PC-3 (cell line): Measurements from ENCODE around the gene UMPS. TPM values are rescaled to one million over a fixed set of nuclear protein-coding genes. Genes with fewer than 3 reads are reported as not detected.

Experiments used
- ATAC-seq: fragments of 200-7000 bp; cut with Tn5 transposase; 2 replicates; pipeline ENCODE4 v1.9.1; 2020; ENCODE audit warnings: mild to moderate bottlenecking, moderate library complexity
- BruUV-seq: library from RNA; stranded (reverse); fragments of 400-500 nt; replicated peaks from 2 replicates; lab custom pipeline; 2021; lab: Mats Ljungman, UMichigan
- CTCF ChIA-PET: fragments of 300-600 bp; sonication (Branson Sonifier 250); formaldehyde crosslinking; loops from one replicate; lab custom pipeline; 2022; ENCODE audit warnings: antibody characterized with exemption; lab: Charles Lee
- POLR2A ChIA-PET: fragments of 300-600 bp; sonication (Branson Sonifier 250); formaldehyde crosslinking; loops from one replicate; lab custom pipeline; 2022; ENCODE audit warnings: antibody characterized with exemption; ENCODE audit not compliant: unreplicated experiment; lab: Charles Lee
- DNase-seq: peaks from one replicate; pipeline ENCODE4 v3.0.0-alpha.2; 2015
- H2AFZ ChIP-seq: fragments of 300-600 bp; sonication (generic); 2 replicates; pipeline ENCODE4 v1.6.0; 2016; ENCODE audit warnings: antibody characterized with exemption, low read length
- H3F3A ChIP-seq: fragments of 300-600 bp; sonication (generic); one replicate; pipeline ENCODE4 v1.6.0; 2017; ENCODE audit warnings: antibody characterized with exemption, low read length, control low read depth, mild to moderate bottlenecking; ENCODE audit not compliant: unreplicated experiment
- H3K27ac ChIP-seq: fragments of 300-600 bp; sonication (generic); 2 replicates; pipeline ENCODE4 v1.5.1; 2016; ENCODE audit warnings: mild to moderate bottlenecking, low read length
- H3K27me3 ChIP-seq: fragments of 300-600 bp; sonication (generic); 2 replicates; pipeline ENCODE4 v1.6.1; 2016; ENCODE audit warnings: low read length, mixed read lengths
- H3K36me3 ChIP-seq: fragments of 300-600 bp; sonication (generic); 2 replicates; pipeline ENCODE4 v1.6.1; 2016; ENCODE audit warnings: low read depth, mixed run types, low read length, mixed read lengths
- H3K4me1 ChIP-seq: fragments of 300-600 bp; sonication (generic); 2 replicates; pipeline ENCODE4 v1.5.1; 2016; ENCODE audit warnings: low read length; ENCODE audit not compliant: insufficient read depth
- H3K4me2 ChIP-seq: fragments of 300-600 bp; sonication (generic); 2 replicates; pipeline ENCODE4 v1.6.0; 2016; ENCODE audit warnings: low read length
- H3K4me3 ChIP-seq: fragments of 300-600 bp; sonication (generic); 2 replicates; pipeline ENCODE4 v1.5.1; 2016; ENCODE audit warnings: mild to moderate bottlenecking, low read length, mixed read lengths
- H3K79me2 ChIP-seq: fragments of 300-600 bp; sonication (generic); 2 replicates; pipeline ENCODE4 v1.6.1; 2017; ENCODE audit warnings: low read length, mixed read lengths
- H3K9ac ChIP-seq: fragments of 300-600 bp; sonication (generic); 2 replicates; pipeline ENCODE4 v1.6.0; 2016; ENCODE audit warnings: mild to moderate bottlenecking, low read length
- H3K9me2 ChIP-seq: fragments of 300-600 bp; sonication (generic); replicated peaks from 2 replicates; pipeline ENCODE4 v1.6.1; 2016; ENCODE audit warnings: mixed run types, low read length, mixed read lengths
- H3K9me3 ChIP-seq: fragments of 300-600 bp; sonication (generic); 2 replicates; pipeline ENCODE4 v1.6.1; 2016; ENCODE audit warnings: low read length, mixed read lengths
- H4K20me1 ChIP-seq: fragments of 300-600 bp; sonication (generic); 2 replicates; pipeline ENCODE4 v1.6.1; 2016; ENCODE audit warnings: low read length, mixed read lengths
- CTCF ChIP-seq: fragments of 300-600 bp; sonication (generic); conservative IDR thresholded peaks from 2 replicates; pipeline ENCODE4 v1.5.1; 2017; ENCODE audit warnings: antibody characterized with exemption, low read depth, mild to moderate bottlenecking, low read length
- EZH2 ChIP-seq: fragments of 300-600 bp; sonication (generic); IDR thresholded peaks from one replicate; pipeline ENCODE4 v1.6.1; 2017; ENCODE audit warnings: antibody characterized with exemption, mild to moderate bottlenecking, low read length; ENCODE audit not compliant: unreplicated experiment
- EZH2phosphoT487 ChIP-seq: fragments of 300-600 bp; sonication (generic); IDR thresholded peaks from 2 replicates; pipeline ENCODE4 v1.6.1; 2018; ENCODE audit warnings: mild to moderate bottlenecking, antibody characterized with exemption, low read length, borderline replicate concordance
- intact Hi-C: fragments of 100-400 bp; cut with micrococcal nuclease; formaldehyde crosslinking; loops from 2 replicates; pipeline ENCODE4 v1.9.0; 2023
- total RNA-seq: library from RNA; depleted of rRNA; stranded (reverse); fragments of >200 nt; gene quantifications from 2 replicates; pipeline ENCODE4 v1.2.3, GENCODE V29; 2014

Gene UMPS
- total RNA-seq, 1 experiment from 2014 or later, result 38.4 TPM

GRCh38 chr3:124707656-124708062 is 22.6 kb upstream of the UMPS start:
- Histone ChIP-seq H3K27me3 (0 out of 2 replicates have a peak, but pooled peaks cover 3% of the 10 kb centered on the region), H3K4me2 (no peak overlapping the region), H3K4me3 (no peak overlapping the region), H4K20me1 (no peaks in the 10 kb centered on the region), H2AFZ (no peak overlapping the region), H3K9me3 (no peaks in the 10 kb centered on the region), H3K9me2 (no peaks in the 10 kb centered on the region), H3K4me1 (no peaks in the 10 kb centered on the region), H3K36me3 (no peaks in the 10 kb centered on the region), H3K9ac (no peak overlapping the region), H3K79me2 (no peaks in the 10 kb centered on the region), H3F3A (no peaks in the 10 kb centered on the region), H3K27ac (no peak overlapping the region)
- ChIA-PET CTCF (no interaction called here), POLR2A (no interaction called here)
- ATAC-seq (no peak), DNase-seq (peak; percentile 48)
- no TSS peak for BruUV-seq
- intact Hi-C loops, result no loop called here
- no peak for TF ChIP-seq EZH2
- TF ChIP-seq CTCF, result no peak
- no peak for TF ChIP-seq EZH2phosphoT487

GRCh38 chr3:124714223-124714853 is 15.9 kb upstream of the UMPS start:
- H3K9me3 ChIP-seq, result no peaks in the 10 kb centered on the region
- no peaks in the 10 kb centered on the region for H3F3A ChIP-seq
- TF ChIP-seq EZH2phosphoT487 (no peak), EZH2 (no peak), CTCF (no peak)
- ChIA-PET POLR2A (no interaction called here), CTCF (no interaction called here)
- H3K4me1 ChIP-seq, result no peaks in the 10 kb centered on the region
- no peak overlapping the region for H3K9ac ChIP-seq
- no peaks in the 10 kb centered on the region for H3K9me2 ChIP-seq
- DNase-seq, result no peak
- ATAC-seq, result no peak
- no peaks in the 10 kb centered on the region for H3K79me2 ChIP-seq
- intact Hi-C loops, result no loop called here
- H3K4me2 ChIP-seq, result no peak overlapping the region
- no TSS peak for BruUV-seq
- no peak overlapping the region for H2AFZ ChIP-seq
- no peak overlapping the region for H3K27ac ChIP-seq
- H3K4me3 ChIP-seq, result no peak overlapping the region
- no peaks in the 10 kb centered on the region for H3K27me3 ChIP-seq
- no peaks in the 10 kb centered on the region for H4K20me1 ChIP-seq
- H3K36me3 ChIP-seq, result no peaks in the 10 kb centered on the region

GRCh38 chr3:124722589-124722988 is 7.7 kb upstream of the UMPS start:
- no peaks in the 10 kb centered on the region for H4K20me1 ChIP-seq
- no peak overlapping the region for H3K4me2 ChIP-seq
- no TSS peak for BruUV-seq
- H3F3A ChIP-seq, result no peaks in the 10 kb centered on the region
- H3K4me1 ChIP-seq, result no peaks in the 10 kb centered on the region
- no peak overlapping the region for H3K4me3 ChIP-seq
- intact Hi-C loops, result no loop called here
- H3K79me2 ChIP-seq, result no peaks in the 10 kb centered on the region
- H3K9me3 ChIP-seq, result no peaks in the 10 kb centered on the region
- no peak overlapping the region for H3K27ac ChIP-seq
- H3K27me3 ChIP-seq, result peaks cover 12% of the 10 kb centered on the region; the same call in 1 of the 2 replicates
- H2AFZ ChIP-seq, result no peak overlapping the region
- H3K36me3 ChIP-seq, result no peaks in the 10 kb centered on the region
- no peak overlapping the region for H3K9ac ChIP-seq
- TF ChIP-seq CTCF, result no peak
- TF ChIP-seq EZH2, result no peak
- no peak for TF ChIP-seq EZH2phosphoT487
- no peak for DNase-seq
- CTCF ChIA-PET, result no interaction called here
- no peak for ATAC-seq
- POLR2A ChIA-PET, result no interaction called here
- H3K9me2 ChIP-seq, result no peaks in the 10 kb centered on the region
